Astrocyte of the hippocampus (primary cell): Measurements from ENCODE around the gene ADAMTSL4.

ENCODE experiments used
- DNase-seq: peaks from one replicate; pipeline ENCODE4 v3.0.0; 2011; ENCODE audit warnings: low read depth, low spot score

ADAMTSL4 gene

DNA sequence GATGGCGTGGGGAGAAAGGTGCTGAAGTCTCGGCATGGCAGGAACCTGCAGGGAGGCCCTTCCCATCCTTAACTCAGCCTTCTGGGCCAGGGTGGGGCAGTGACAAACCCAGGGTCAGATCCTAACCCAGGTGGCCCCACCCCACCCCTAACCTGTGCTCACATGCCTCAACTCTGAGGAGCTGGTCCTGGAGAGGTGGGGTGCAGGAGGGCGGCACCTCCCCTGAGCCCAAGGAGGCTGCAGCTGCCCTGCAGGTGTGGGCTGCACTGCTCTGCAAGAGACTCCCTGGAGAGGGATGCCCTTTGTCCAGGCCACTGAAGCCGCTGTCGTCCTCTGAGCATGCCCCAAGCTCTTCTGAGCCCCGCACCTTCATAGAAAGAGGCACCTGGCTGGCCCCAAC lies 15.2 kb upstream of the ADAMTSL4 start:
- no peak for DNase-seq

DNA sequence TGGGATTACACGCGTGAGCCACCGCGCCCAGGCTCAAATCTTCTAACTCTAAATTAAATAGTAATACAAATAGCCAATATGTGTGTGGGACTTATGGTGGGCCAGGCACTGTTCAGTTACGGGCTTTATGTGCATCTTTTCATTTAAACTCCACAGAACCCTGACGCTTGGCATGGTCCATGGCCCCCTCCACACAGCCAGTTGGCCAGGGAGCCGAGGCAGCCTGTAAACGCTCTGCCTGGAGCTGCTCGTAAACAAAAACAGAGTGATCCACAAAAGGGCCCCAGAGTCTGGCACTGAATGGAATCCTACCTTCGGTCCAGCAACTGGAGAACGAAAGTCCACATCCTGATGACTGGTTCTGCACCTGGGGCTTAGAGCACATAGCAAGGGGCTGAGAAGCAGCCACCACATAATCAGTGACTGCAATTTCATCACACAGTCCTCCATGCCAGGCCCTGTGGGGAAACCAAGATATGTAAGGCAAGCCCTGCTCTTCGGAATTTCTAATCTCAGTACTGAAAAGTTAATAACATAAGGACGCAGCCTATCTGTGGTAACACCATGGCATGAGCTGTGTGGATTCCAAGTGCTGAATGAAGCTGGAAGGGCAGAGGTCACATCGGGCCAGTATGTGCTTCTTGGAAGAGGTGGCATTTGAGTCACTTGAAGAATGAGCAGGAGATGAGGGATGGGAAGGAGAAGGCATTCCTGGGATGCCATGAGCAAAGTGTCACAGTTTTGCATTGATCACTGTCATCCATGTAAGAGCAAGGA lies 13.5 kb upstream of the ADAMTSL4 start:
- peak; percentile 56 for DNase-seq

DNA sequence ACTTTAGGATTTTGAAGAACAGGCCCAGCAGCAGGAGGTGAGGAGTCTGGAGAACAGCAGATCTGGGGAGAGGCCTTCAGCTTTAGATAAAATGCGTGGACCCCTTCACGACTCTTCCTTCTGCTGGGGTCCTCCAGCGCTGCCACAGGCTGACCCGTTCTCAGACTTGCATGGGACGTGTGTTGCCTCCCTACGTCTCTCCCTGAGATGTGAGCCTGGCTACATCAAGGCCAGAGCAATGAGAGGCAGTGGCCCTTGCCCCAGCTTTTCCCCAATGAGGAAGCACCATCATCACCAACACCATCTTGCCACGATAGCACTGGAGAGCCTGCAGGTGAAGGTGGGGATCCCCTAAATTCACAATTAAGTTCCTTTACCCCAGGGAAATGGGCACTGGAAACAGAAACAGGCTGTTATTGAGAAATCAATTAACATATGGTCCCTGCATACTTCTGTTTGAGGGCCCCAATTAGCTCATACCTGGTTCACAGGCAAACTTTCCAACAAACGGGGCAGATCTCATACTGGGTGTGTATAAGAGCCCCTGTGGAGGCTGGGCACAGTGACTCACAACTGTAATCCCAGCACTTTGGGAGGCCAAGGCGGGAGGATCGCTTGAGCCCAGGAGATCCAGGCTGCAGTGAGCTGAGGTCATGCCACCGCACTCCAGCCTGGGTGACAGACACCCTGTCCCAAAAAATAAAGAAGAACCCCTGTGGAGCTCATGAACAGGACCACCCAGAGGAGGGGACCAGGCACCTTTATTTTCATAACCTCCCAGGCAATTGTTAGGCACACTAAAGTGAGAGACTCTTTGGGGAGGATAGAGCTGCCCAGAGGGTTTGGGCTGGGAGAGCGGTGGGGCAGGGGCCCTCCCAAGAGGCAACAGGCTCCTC lies 12.1 kb upstream of the ADAMTSL4 start:
- DNase-seq, result no peak

DNA sequence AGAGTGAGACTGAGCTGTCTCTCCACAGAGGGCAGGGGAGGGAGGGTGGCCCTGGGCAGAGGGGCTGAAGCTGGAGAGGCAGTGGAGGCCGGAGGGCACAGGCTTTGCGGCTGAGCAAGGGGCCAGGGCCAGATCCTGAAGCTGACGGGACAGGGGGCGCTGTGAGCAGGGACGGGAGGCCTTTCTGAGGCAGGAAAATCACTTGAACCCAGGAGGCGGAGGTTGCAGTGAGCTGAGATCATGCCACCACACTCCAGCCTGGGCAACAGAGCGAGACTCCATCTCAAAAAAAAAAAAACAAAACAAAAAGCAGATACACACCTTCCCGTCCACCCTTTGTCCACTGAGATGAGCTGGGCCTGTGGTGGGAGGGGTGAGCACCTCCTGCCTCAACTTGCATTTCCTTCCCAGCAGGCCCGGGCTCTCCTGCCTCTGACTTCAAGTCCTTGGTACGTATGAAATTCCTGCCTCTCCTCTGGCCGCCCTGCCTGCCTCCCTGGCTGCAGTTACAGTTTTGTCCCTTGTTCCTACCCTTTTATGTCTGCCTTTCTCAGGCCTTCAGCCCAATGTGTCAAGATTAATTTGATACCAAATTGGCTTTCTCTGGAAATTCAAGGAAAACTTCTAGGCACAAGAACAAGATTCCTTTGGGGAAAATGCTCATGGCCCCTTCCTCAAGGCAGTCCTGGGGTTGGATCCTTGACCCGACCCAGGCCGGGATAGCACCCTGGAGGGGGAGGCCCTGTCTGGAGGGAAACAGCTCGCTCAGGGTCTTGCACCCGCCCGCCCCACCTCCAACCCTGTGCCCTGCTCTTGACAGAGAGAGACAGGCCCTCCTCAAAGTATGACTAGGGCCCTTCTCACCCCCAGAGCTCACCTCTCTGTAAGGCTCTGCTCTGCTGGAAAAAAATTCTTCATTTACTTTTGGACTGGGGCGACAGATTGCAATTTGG lies 11.2 kb upstream of the ADAMTSL4 start:
- DNase-seq, result peak; percentile 84

DNA sequence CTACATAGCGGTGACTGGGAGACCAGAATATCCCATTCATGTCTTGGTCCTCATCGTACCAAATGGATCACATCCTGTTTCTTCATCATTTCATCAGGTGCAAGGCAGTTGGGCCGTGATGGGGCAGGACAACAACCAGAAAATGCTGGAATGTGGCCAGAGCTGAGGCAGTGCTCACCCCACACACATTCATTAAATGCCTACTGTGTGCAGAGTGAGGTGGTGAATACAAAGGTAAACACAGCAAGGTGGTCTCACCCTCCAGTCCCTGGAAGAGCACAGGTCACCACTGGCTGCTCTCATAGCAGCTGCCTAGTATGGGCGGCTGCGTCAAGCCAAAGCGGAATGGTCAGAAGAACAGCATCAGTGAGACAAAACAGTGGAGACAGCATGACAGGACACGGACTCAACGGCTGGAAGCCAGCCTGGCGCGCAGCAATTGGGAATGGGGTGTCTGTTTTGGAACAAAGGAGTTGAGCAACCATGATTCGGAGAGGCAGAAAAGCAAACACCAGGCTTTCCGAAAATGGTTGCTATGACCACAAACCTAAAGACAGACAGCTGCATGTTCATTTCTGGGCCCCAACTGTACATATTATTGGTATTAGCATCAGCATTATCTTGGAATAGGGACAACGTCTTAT lies 5.6 kb upstream of the ADAMTSL4 start:
- DNase-seq, result peak; percentile 7

DNA sequence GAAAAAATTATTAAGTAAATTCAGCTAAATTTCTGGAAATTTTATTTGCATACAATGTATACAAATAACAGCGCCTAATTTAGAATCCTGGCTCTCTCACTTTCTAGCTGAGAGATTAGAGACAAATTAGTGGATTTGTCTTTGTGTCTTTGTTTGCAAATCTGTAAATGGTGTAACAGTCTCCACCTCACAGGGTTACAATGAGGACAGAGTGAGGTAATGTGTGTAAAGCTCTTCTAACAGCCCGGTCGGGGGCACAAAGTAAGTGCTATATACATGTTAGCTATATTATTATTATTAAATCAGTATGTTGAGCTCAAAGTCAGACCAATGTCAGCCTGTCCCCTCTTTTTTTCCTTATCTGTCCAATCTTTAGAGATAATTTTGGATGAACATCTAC lies 5.0 kb upstream of the ADAMTSL4 start:
- no peak for DNase-seq

DNA sequence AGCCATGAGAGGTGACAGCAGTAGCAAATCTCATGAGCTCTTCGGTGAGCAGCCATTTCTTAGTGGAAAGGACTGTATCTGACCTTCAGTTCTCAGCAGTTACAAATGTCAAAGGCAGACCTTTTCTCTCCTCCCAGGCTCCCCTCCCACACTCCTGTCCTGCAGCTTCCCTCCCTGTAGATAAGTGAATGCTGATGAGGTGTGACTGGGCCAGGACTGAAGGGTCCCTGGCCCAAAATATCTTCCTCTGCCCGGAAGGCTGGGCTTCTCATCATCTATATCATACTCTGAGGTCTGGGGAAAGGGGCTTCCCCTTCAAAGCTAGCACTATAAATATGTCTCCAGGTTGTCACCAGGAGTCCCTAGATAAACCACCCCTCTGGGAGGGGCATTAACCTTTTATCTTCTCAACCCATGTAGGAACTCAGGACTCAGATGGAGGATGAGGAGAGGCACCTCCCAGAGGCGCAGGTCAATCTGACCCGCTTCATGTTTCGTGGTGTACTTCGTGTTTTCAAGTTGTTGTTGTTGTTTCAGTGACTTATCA lies 3.6 kb upstream of the ADAMTSL4 start:
- no peak for DNase-seq

DNA sequence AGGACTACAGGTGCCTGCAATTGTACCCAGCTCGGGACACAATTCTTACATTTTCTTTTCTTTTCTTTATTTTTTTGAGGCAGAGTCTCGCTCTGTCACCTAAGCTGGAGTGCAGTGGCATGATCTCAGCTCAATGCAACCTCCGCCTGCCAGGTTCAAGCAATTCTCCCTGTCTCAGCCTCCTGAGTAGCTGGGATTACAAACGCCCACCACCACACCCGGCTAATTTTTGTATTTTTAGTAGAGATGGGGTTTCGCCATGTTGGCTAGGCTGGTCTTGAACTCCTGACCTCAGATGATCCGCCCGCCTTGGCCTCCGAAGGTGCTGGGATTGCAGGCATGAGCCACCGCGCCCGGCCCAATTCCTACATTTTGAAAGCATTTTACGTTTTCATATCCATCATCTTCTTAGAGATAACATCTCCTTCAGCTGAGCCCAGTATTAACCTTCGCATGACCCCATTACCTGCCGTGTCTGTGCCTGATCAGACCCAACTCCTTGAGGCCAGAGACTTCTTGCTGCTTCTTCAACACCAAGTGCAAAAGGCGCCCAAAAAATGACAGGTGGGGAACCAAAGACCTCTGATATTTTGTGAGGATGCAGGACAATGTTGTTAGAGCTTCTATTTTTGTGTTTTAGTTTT lies 2.8 kb upstream of the ADAMTSL4 start:
- no peak for DNase-seq

DNA sequence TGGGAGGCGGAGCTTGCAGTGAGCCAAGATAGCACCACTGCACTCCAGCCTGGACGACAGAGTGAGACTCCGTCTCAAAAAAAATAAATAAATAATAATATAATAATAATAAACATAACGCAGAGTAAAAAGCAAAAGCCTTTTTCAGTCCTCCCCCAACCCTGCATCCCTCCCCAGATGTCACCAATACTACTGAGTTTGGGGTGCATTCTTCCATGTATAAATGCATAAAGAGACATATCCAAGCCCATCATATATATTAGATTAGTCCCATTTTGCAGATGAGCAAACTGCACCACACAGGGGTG lies 930 bp upstream of the ADAMTSL4 start:
- no peak for DNase-seq

DNA sequence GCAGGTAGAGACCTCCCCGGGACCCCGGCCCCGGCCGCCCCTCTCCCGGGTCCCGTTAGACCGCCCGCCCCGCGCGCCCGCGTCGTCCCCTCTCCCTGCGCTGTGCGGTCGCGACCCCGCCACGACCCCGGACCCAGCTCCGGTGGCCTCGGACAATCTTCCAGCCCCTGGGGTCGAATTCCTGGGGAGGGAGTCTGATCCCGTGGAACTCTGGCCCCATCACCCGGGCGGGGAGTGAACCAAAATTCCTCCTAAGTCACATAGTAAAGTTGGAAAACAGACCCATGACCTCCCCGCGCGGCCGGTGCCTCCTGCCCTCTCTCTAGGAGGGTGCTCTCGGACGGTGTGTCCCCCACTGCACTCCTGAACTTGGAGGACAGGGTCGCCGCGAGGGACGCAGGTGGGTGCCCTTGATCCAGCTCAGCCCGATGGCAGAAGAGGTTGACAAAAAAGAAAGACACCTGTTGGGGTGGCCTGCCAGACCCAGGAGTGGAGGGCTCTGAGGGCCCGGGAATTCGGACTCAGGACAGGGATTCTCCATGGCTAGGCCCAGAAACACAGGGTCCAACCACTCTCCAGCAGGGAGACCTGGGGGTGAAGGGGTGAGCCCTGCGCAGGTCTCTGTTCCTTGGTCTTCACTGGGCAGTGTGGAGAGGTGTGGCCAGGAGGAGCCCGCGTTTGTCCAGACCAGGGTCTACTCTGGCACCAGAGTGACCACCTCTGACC lies 451 bp downstream of the ADAMTSL4 start:
- peak; percentile 42 for DNase-seq

DNA sequence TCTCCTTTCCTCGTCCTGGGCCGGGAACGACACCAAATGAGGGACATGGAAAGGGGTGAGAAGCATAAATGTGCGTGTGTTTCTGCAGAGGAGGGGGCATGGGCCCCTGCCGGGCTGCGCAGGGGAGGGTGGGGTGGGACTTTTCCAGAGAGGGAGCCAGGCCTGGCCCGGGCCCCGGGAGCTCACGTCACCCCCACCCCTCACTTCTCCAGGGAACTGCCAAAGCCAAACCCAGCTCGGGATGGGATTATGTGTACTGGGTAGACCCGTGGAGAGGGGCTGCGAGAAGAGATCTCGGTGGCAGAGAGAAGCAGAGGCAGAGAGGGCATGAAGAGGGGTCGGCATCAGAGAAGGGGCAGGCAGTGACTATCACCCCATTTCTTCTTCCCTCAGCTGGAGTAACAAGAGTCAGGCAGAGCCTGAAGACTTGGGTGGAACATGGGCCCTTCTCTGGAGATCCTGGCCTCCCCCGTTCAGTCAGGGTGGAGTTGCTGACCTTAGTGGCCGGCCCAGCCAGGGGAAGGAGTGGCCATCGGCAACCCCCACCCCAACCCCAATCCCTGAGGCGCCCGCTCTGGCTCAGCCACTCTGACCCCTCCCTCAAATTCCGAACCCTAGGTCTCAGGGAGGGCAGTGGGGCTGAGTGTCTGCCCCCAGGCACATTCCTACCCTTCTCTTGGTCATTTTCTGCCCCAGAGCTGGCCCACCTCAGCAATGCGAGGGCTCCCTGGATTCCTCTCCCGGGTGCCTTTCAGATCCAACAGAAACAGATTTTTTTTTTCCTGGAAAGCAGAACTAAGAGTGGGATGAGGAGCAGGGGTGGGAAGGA lies 1.2 kb downstream of the ADAMTSL4 start:
- DNase-seq, result peak; percentile 16

DNA sequence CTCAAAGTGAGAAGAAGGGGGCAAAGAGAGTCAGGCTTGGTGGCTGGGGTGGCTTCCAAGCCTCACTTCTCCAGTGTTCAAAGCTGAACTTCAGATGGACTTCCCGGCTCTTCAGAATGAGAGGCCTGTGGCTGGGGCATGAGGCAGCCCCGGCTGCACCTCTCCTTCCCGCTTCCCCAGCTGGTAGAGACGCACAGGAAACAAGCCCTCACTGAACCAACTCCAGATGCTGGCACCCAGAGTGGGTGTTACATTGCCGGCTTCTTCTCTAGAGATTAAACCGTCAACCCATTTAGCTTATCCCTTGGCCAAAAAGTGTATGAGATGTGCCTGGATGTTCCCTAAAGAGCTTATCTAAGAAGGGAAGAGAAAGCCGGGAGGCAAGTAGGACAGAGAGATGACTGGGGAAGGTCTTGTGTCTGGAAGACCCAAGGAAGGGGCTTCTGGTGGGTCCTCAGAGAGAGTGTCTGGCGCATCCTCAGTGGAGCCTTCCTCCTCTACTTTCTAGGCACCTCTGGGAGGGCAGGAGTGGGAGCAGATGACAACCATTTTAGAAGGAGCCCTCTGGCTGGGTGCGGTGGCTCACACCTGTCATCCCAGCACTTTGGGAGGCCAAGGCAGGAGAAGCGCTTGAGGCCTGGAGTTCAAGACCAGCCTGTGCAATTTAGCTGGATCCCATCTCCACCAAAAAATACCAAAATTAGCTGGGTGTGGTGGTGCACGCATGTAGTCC lies 2.0 kb downstream of the ADAMTSL4 start:
- peak; percentile 7 for DNase-seq

DNA sequence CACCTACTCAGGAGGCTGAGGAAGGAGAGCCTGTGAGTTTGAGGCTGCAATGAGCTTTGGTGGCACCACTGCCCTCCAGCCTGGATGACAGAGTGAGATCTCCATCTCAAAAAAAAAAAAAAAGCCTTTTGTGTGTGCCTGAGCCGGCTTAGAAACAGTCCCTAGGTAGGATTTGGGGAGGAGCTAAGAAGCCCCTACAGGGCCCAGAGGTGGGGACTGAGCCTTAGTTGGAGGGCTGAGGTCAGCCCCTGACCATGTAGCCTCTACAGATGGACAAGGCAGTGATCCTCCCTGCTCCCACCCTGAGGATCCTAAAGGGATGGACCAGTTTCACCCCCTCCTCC lies 2.5 kb downstream of the ADAMTSL4 start:
- DNase-seq, result no peak

DNA sequence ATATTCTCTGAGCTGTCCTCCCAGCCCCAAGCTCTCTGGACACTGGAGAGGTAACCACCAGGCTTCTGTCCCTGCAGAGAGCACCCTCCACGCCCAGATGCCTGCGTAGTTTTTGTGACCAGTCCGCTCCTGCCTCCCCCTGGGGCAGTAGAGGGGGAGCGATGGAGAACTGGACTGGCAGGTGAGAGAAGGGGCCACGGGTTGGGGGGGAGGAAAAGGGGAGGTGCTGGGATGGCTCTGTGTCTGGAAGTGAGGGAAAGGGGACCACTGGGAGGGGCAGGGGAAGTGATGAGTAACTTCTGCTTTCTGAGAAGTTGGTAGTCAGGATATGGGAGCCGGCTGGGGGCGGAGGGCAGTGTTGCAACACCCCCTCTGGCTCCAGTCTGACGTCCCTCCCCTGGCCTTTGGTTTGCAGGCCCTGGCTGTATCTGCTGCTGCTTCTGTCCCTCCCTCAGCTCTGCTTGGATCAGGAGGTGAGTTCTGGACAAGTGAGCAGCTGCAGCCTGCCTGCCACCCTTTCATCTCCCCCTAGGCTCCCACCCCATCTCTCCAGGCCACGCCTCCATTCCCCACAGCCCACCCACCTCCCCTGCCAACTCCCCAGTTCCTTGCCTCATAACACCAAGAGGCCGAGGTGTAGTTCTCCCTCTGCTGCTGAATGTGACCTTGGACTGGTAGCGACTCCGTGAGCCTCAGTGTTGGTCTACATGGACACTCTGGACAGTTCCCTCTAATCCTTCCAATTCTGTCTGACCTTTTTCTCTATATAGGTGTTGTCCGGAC lies 3.1 kb downstream of the ADAMTSL4 start:
- DNase-seq, result peak; percentile 70

DNA sequence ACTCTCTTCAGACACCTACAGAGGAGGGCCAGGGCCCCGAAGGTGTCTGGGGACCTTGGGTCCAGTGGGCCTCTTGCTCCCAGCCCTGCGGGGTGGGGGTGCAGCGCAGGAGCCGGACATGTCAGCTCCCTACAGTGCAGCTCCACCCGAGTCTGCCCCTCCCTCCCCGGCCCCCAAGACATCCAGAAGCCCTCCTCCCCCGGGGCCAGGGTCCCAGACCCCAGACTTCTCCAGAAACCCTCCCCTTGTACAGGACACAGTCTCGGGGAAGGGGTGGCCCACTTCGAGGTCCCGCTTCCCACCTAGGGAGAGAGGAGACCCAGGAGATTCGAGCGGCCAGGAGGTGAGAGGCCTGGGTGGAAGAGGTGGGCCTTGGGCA lies 3.7 kb downstream of the ADAMTSL4 start:
- DNase-seq, result no peak

DNA sequence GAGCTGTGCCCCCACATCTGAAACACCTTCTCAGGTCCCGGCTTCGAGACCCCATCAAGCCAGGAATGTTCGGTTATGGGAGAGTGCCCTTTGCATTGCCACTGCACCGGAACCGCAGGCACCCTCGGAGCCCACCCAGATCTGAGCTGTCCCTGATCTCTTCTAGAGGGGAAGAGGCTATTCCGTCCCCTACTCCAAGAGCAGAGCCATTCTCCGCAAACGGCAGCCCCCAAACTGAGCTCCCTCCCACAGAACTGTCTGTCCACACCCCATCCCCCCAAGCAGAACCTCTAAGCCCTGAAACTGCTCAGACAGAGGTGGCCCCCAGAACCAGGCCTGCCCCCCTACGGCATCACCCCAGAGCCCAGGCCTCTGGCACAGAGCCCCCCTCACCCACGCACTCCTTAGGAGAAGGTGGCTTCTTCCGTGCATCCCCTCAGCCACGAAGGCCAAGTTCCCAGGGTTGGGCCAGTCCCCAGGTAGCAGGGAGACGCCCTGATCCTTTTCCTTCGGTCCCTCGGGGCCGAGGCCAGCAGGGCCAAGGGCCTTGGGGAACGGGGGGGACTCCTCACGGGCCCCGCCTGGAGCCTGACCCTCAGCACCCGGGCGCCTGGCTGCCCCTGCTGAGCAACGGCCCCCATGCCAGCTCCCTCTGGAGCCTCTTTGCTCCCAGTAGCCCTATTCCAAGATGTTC lies 4.3 kb downstream of the ADAMTSL4 start:
- DNase-seq, result peak; percentile 2

DNA sequence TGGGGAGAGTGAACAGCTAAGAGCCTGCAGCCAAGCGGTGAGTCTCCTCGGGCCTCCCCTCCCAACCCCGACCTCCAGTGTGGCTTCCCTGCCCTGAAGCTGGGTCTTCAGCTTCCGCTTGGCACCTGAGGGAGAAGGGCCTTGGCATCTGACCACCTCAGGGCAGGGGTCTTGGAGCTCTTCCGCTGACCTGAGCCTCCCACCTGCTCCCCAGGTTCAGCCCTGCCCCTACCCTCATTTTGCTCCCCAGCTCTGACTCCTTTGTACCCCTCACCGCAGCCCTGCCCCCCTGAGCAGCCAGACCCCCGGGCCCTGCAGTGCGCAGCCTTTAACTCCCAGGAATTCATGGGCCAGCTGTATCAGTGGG lies 4.9 kb downstream of the ADAMTSL4 start:
- peak; percentile 4 for DNase-seq
